Vagina (tissue), 2 donors: Measurements from ENCODE around the gene GRIA1.

Experiments used
- POLR2A ChIP-seq, 2 donors: fragments of 450-650 bp; IDR thresholded peaks; one replicate each; pipeline ENCODE4 v1.6.1; 2017; ENCODE audit warnings: antibody characterized with exemption in 2 of 2, mild to moderate bottlenecking in 2 of 2, moderate library complexity in 2 of 2
- TF ChIP-seq, protein P1 (sequence below), 3 experiments: fragments of 450-650 bp in 2 of 3; fragments of 200-600 bp in 1 of 3; sonication (generic) in 1 of 3; IDR thresholded peaks; one replicate each; pipeline ENCODE4 v1.5.1; 2017 to 2019; ENCODE audit warnings: antibody characterized with exemption in 3 of 3, mild to moderate bottlenecking in 2 of 3, moderate library complexity in 2 of 3

- TF ChIP-seq, protein P1, sequence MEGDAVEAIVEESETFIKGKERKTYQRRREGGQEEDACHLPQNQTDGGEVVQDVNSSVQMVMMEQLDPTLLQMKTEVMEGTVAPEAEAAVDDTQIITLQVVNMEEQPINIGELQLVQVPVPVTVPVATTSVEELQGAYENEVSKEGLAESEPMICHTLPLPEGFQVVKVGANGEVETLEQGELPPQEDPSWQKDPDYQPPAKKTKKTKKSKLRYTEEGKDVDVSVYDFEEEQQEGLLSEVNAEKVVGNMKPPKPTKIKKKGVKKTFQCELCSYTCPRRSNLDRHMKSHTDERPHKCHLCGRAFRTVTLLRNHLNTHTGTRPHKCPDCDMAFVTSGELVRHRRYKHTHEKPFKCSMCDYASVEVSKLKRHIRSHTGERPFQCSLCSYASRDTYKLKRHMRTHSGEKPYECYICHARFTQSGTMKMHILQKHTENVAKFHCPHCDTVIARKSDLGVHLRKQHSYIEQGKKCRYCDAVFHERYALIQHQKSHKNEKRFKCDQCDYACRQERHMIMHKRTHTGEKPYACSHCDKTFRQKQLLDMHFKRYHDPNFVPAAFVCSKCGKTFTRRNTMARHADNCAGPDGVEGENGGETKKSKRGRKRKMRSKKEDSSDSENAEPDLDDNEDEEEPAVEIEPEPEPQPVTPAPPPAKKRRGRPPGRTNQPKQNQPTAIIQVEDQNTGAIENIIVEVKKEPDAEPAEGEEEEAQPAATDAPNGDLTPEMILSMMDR (IDR thresholded peaks at IDR 0.05): no peak
- TF ChIP-seq POLR2A (IDR thresholded peaks at IDR 0.05): no peak
These were observed 332.6 kb downstream of the GRIA1 start for GRCh38 chr5:153823036-153823435.
